Activated CD4-positive, alpha-beta T cell treated with anti-CD3 and anti-CD28 coated beads for 48 hours (primary cell): ENCODE measurements around the gene PSMD1.
"Not testable (repeated sequence)": the region's sequence is repeated elsewhere in the genome, so short reads cannot be mapped to it uniquely, and the experiment has no call there.

Experiments
- DNase-seq: peaks from one replicate; pipeline ENCODE4 v3.0.0-alpha.2; 2020

PSMD1 gene

DNA sequence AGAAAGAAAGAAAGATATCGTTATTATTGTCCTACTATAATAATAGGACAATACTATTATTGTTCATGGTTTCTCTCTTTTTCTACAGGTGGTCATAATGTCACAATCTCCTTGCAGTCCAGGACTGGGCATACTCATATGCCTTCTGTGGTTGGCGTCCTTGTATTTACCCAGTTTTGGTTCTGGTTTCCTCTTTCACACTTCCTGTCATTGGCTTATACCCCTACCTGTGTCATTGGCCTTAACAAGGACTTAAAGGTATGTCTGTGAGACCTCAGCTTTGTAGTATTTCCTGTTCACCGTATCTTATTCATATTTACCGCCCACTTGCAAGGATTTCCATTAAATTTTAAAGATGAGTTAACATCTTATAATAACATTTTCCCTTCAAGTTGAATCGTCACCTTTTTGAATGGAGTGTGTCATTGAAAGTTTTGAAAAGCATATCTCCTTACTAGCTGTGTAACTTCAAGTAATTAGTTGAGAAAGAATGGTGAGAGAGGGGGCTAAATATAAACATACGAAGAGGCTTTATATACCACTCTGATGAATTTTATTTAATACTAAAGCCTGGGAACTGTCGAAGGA, 104.7 kb downstream of the PSMD1 start:
- no peak for DNase-seq

GRCh38 chr2:231161877-231162329, 105.2 kb downstream of the PSMD1 start:
- DNase-seq, result no peak

GRCh38 chr2:231163011-231163410, 106.3 kb downstream of the PSMD1 start:
- no peak for DNase-seq

- DNase-seq, result no peak
These were observed 106.9 kb downstream of the PSMD1 start for GRCh38 chr2:231163414-231164095.

DNA sequence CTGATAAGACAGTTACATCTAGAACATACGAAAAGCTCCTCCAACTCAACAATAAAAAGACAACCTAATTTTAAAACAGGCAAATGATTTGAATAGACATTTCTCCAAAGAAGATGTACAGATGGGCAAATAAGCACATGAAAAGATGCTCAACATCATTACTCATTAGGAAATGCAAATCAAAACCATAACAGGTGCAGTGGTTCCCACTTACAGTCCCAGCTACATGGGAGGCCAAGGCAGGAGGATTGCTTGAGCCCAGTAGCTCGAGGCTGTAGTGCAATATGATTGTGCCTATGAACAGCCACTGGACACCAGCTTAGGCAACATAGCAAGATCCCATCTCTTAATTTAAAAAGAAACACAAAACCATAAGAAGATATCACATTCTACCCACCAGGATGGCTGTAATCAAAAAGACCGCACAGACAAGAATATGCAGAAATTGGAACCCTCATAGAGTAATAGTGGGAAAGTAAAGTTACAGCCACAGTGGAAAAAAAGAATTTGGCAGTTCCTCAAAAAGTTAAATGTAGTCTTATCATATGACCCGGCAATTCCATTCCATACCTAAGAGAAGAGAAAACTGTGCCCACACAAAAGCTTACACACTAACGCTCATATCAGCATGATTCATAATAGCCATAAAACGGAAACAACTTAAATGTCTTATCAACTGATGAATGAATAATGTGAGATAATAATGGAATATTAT, 111.2 kb downstream of the PSMD1 start:
- DNase-seq, result no peak

DNA sequence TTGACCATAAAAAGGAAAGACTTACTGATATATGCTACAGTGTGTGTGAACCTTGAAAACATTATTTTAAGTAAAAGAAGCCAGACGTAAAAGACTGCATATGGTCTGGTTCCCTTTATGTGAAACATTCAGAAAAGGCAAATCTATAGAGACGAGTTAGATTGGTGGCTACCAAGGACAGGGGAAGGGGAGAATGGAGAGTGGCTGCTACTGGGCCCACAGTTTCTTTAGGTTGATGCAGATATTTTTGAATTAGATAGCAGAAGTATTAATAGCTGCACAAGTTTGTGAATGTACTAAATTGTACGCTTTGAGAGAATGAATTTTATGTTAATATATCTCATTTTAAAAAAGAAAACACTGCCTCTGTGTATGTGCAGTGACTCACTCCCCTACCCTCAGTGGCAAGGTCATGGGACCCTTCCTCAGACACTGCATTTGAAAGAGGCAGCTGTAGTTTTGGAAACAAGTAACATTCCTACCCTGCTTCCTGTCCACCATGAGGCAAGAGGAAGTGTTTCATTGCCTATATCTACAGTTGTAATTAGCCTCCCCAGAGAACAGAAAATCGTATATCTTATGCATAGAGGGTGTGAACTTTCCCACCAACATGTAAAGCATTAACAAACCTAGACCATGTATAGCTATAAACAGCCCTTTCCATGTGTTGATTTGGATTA, 111.9 kb downstream of the PSMD1 start:
- DNase-seq, result no peak

DNA sequence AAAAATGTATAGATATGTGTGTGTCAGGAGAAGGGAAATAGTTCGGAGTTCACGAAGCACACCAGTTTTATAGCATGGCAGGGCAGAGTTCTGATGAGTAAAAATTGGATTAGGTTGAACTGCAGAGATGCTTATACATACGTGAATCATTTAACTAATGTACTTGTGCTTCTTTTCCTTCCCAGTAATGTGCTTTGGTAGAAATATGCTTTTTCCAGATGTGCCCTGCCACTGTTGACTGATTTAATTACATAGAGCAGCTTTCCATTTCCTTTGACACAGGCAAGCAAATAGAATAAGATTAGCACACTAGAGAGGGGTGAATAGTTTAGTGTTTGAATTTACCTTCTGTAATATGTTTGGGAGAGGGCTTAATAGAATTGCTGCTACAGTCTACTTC, 112.8 kb downstream of the PSMD1 start:
- no peak for DNase-seq

- DNase-seq, result no peak
These were observed 113.4 kb downstream of the PSMD1 start for GRCh38 chr2:231170055-231170454.

GRCh38 chr2:231172025-231172424, 115.4 kb downstream of the PSMD1 start:
- no peak for DNase-seq

DNA sequence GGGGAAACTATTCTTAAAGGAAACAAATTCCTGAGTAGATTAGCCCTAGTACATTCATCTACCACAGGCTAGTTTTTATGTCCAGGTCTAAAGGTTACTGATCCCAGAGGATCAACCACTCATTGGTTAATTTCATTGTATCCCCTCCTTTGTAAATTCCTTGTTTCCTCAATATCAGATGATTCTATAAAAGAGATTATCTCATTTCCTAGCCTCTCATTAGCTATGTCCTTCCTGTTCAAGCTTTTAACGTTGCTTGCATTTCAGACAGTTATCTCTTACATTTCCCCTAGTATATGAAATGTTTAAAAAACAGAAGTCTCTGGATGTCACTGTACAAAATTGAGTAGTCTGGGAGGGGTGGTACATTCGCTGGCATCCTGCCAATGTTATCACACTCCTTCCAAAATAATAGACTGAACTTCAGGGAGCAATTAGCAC, 117.6 kb downstream of the PSMD1 start:
- DNase-seq, result no peak

- DNase-seq, result no peak
These were observed 119.4 kb downstream of the PSMD1 start for GRCh38 chr2:231176066-231176465.

GRCh38 chr2:231177156-231178025, 120.7 kb downstream of the PSMD1 start:
- DNase-seq, result no peak

DNA sequence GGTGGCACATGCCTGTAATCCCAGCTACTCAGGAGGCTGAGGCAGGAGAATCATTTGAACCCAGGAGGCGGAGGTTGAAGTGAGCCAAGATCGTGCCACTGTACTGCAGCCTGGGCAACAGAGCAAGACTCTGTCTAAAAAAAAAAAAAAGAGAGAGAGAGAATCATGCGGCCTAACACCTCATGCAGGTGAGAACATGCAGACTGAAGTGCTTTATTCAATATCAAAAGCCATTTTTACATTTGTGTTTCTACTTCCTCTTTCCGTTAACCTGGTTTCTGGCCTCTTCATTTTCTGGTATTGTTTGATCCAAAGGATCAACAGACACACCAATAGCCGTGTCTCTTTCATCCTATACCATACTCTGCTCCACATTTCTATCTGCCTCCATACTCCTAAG, 122.1 kb downstream of the PSMD1 start:
- DNase-seq, result not testable (repeated sequence)

DNA sequence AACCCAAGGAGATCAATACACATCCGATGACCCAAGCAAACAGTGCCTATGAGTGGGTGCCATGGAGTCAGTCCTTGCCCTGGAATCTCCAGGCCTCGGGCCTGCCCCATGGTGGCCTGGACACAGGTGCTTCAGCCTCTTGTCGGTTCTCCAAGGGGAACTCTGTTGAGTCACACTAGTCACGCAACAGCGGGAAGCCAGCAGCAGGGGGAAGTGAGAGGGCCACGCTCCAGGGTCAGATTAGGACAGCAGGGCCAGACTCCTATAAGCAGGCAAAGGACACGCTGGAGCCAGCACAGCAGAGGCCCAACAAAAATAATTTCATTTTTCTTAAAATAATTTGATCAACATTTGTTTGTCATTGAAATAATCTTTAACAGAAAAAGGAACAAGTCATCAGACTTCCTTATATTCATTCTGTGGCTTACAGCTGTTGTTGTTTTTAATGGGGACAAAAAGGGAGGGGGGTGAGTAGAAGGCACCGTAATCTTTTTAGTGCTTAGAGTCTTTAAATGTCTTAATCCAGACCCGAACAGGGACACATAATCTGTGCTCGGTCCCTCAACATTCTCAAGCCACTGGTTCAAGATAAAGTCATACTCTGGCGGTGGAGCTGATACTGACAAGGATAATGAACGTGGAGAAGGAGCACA, 125.3 kb downstream of the PSMD1 start:
- DNase-seq, result no peak

DNA sequence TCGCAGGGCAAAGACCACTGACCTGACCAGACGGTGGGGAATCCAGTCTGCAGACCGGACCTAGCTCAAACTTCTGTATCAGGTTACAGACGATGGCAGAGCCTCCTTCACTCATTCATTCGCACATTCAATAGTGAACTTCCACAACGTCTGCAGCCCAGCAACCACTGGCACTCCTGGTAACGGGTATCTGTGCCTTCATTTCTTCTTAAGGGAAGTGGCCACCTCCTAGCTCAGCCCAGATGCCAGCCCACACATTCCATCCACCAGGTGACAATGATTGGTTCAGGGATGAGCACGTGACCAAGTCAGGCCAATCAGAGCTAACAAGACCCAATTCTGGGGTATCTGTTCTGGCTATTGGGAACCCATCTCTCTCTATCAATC, 125.8 kb downstream of the PSMD1 start:
- no peak for DNase-seq

DNA sequence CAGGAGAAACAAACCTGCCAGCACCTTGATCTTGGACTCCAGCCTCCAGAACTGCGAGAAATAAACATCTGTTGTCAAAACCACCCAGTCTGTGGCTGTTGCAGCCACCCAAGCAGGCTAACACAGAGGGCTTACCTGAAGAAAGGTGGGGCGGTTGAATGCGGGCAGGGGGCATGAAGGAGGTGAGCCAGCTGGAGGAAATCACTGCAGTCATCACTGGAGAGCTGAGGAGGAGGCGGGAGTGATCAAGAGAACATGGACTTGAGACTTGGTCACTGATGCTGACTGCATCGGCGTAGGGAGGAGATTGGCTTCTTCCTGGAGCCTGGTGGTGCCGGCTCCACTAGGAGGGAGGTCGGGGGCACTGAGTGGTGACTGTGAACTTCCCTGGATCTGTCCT, 127.2 kb downstream of the PSMD1 start:
- DNase-seq, result no peak

DNA sequence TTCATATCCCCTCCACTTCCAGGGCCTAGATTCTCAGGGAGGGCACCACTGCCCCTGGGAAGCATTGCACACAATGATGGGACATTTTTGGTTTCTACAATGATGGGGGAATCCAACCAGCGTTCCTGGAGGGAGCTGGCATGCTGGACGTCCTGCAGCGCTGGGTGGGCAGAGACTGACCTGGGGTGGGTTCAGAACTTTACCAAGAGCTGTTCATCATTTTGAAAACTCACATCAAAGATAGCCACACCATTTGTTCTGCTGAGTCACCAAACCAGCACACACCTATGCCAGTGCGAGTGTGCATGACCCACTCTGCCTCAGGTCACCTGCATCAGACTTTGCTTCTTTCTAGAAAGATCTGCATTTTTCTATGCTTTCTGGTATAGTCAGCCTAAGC, 127.7 kb downstream of the PSMD1 start:
- no peak for DNase-seq

DNA sequence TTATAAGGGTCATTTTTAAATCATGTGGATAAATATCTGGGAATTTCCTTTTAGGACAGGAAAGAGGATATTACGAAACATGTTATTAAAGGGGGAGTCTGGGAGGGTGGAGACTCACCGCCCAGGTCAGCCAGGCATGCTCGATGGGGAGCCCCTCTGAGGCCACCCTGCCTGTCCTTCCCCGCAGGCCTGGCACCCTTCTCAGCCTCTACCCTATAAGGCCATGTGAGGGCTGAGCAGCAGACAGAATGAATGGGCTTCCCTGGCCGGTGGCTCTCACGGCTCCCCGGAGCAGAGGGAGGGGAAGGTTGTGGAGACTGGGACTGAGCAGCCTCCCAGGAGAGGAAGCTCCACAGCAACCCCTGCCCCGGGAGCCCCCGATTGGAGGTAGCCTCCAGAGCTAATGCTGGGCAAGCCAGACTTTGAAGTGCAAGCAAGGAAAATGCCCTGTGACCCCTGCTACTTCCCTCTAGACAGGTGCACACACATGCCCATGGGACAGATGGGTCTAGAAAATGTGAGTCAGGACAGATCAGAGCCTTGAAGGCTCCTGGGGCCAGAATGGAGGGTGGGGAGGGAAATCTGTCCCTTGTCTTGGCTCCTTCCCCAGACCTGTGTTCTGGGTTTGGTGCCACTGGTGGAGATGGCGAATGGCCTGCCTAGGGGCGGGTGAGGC, 128.5 kb downstream of the PSMD1 start:
- DNase-seq, result no peak

DNA sequence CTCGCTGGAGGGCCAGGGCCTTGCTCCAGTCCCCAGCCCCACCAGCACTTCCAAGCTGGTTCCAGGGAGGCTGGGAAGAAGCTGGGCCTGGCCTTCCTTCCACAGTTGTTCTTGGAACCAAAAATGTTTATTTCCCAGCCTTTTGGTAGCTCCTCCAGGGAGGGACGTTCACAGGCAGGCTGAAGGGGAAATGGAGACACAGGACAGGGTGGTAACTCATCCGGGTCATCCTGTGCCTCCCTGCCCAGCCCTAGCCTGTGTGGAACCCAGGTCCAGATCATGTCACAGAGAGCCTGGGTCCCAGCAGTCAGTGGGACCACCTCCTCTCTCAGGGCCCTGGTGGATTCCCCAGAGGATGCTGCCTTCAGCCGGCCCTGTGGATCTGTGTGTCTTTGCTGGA, 129.2 kb downstream of the PSMD1 start:
- no peak for DNase-seq

GRCh38 chr2:231186325-231186724, 129.7 kb downstream of the PSMD1 start:
- DNase-seq, result no peak

- DNase-seq, result no peak
These were observed 131.3 kb downstream of the PSMD1 start for GRCh38 chr2:231187736-231188505.
